Measurements from ENCODE around the gene SPOCK2.

Gene SPOCK2

GRCh38 chr10:72026278-72027111, 61.9 kb downstream of the SPOCK2 start:
- FAIRE-seq: no peak

- FAIRE-seq: no peak
Measured at GRCh38 chr10:72025832-72026231, 62.5 kb downstream of the SPOCK2 start.

GRCh38 chr10:72025400-72025799, 63.0 kb downstream of the SPOCK2 start:
- FAIRE-seq: no peak

- no peak for FAIRE-seq
Measured at GRCh38 chr10:72024596-72024995, 63.8 kb downstream of the SPOCK2 start.

- no peak for FAIRE-seq
Measured at GRCh38 chr10:72022228-72022627, 66.1 kb downstream of the SPOCK2 start.

- no peak for FAIRE-seq
Measured at GRCh38 chr10:72020914-72021809, 67.2 kb downstream of the SPOCK2 start.

GRCh38 chr10:72019085-72019876, 69.1 kb downstream of the SPOCK2 start:
- FAIRE-seq: no peak

GRCh38 chr10:72016608-72017300, 71.6 kb downstream of the SPOCK2 start:
- no peak for FAIRE-seq

- no peak for FAIRE-seq
Measured at GRCh38 chr10:72015841-72016240, 72.5 kb downstream of the SPOCK2 start.

GRCh38 chr10:72014785-72015480, 73.4 kb downstream of the SPOCK2 start:
- no peak for FAIRE-seq

- no peak for FAIRE-seq
Measured at GRCh38 chr10:72014197-72014596, 74.2 kb downstream of the SPOCK2 start.

GRCh38 chr10:72013202-72013945, 75.0 kb downstream of the SPOCK2 start:
- FAIRE-seq: peak; percentile 99

- FAIRE-seq: no peak
Measured at GRCh38 chr10:72012796-72013195, 75.6 kb downstream of the SPOCK2 start.

GRCh38 chr10:72011976-72012512, 76.3 kb downstream of the SPOCK2 start:
- FAIRE-seq: no peak

GRCh38 chr10:72011468-72011867, 76.9 kb downstream of the SPOCK2 start:
- FAIRE-seq: no peak

GRCh38 chr10:72011016-72011415, 77.3 kb downstream of the SPOCK2 start:
- no peak for FAIRE-seq

- no peak for FAIRE-seq
Measured at GRCh38 chr10:72010234-72010973, 77.9 kb downstream of the SPOCK2 start.

- no peak for FAIRE-seq
Measured at GRCh38 chr10:72009425-72010081, 78.8 kb downstream of the SPOCK2 start.

GRCh38 chr10:72009051-72009424, 79.3 kb downstream of the SPOCK2 start:
- FAIRE-seq: no peak

All from islet of Langerhans (tissue), 1 donor.